Measurements from ENCODE around the gene LCN1.

LCN1 gene

GRCh38 chr9:135574331-135574730, 53.1 kb downstream of the LCN1 start:
- no peak for DNase-seq

GRCh38 chr9:135574943-135575342, 53.7 kb downstream of the LCN1 start:
- no peak for DNase-seq
